HG03469 (cell line): ENCODE measurements around the gene GSE1.

Experiments
- ATAC-seq: cut with Tn5 transposase; IDR thresholded peaks from one replicate; pipeline ENCODE4 v1.9.1; 2021; ENCODE audit warnings: mild to moderate bottlenecking, moderate library complexity, moderate number of reproducible peaks; ENCODE audit not compliant: unreplicated experiment

GSE1 gene

GRCh38 chr16:85631802-85632393 is 18.8 kb downstream of the GSE1 start:
- no peak for ATAC-seq

GRCh38 chr16:85632709-85633437 is 19.8 kb downstream of the GSE1 start:
- ATAC-seq: no peak

GRCh38 chr16:85633438-85633743 is 20.3 kb downstream of the GSE1 start:
- ATAC-seq: no peak

GRCh38 chr16:85633888-85634287 is 20.8 kb downstream of the GSE1 start:
- no peak for ATAC-seq

GRCh38 chr16:85634747-85635544 is 21.8 kb downstream of the GSE1 start:
- ATAC-seq: no peak

GRCh38 chr16:85635545-85636140 is 22.5 kb downstream of the GSE1 start:
- no peak for ATAC-seq

GRCh38 chr16:85636234-85636812 is 23.2 kb downstream of the GSE1 start:
- ATAC-seq: no peak

GRCh38 chr16:85637061-85637807 is 24.1 kb downstream of the GSE1 start:
- no peak for ATAC-seq

GRCh38 chr16:85637808-85638647 is 24.9 kb downstream of the GSE1 start:
- ATAC-seq: no peak

- no peak for ATAC-seq
These were observed 25.7 kb downstream of the GSE1 start for GRCh38 chr16:85638695-85639409.

- no peak for ATAC-seq
These were observed 26.6 kb downstream of the GSE1 start for GRCh38 chr16:85639529-85640253.

GRCh38 chr16:85640254-85640558 is 27.1 kb downstream of the GSE1 start:
- no peak for ATAC-seq

- ATAC-seq: no peak
These were observed 27.5 kb downstream of the GSE1 start for GRCh38 chr16:85640585-85640984.

- no peak for ATAC-seq
These were observed 28.2 kb downstream of the GSE1 start for GRCh38 chr16:85641305-85641704.

GRCh38 chr16:85641776-85642176 is 28.7 kb downstream of the GSE1 start:
- no peak for ATAC-seq

- no peak for ATAC-seq
These were observed 29.7 kb downstream of the GSE1 start for GRCh38 chr16:85642762-85643358.

- ATAC-seq: no peak
These were observed 30.5 kb downstream of the GSE1 start for GRCh38 chr16:85643631-85644030.

- no peak for ATAC-seq
These were observed 31.1 kb downstream of the GSE1 start for GRCh38 chr16:85644093-85644712.
